ENCODE data around the gene LYAR.

The LYAR gene

GRCh38 chr4:4325321-4325720 lies 35.4 kb upstream of the LYAR start:
- no peak for DNase-seq (ENCODE audit: low read depth)

GRCh38 chr4:4323705-4324534 lies 34.0 kb upstream of the LYAR start:
- TF ChIP-seq CTCF (conservative IDR thresholded peaks at IDR 0.05; ENCODE audit: control insufficient read depth, insufficient read depth, low read depth, low read length), result no peak
- DNase-seq (ENCODE audit: low read depth), result no peak
- H3K4me3 ChIP-seq (ENCODE audit: control insufficient read depth, low read depth, low read length), result no peak overlapping the region

More at GRCh38 chr4:4325321-4325720, 35.4 kb upstream of the LYAR start:
- TF ChIP-seq CTCF (conservative IDR thresholded peaks at IDR 0.05; ENCODE audit: control insufficient read depth, insufficient read depth, low read depth, low read length), result no peak
- H3K4me3 ChIP-seq (ENCODE audit: control insufficient read depth, low read depth, low read length), result no peak overlapping the region

- H3K4me3 ChIP-seq (ENCODE audit: control insufficient read depth, low read depth, low read length), result no peak overlapping the region
- no peak for TF ChIP-seq CTCF (conservative IDR thresholded peaks at IDR 0.05; ENCODE audit: control insufficient read depth, insufficient read depth, low read depth, low read length)
- DNase-seq (ENCODE audit: low read depth), result no peak
Measured at GRCh38 chr4:4321951-4322688, 32.2 kb upstream of the LYAR start.

- DNase-seq (ENCODE audit: low read depth), result peak; percentile 19
- H3K4me3 ChIP-seq (ENCODE audit: control insufficient read depth, low read depth, low read length), result no peak overlapping the region
- TF ChIP-seq CTCF (conservative IDR thresholded peaks at IDR 0.05; ENCODE audit: control insufficient read depth, insufficient read depth, low read depth, low read length), result no peak
Measured at GRCh38 chr4:4320951-4321714, 31.2 kb upstream of the LYAR start.

GRCh38 chr4:4320528-4320927 lies 30.6 kb upstream of the LYAR start:
- TF ChIP-seq CTCF (conservative IDR thresholded peaks at IDR 0.05; ENCODE audit: control insufficient read depth, insufficient read depth, low read depth, low read length), result no peak
- no peak overlapping the region for H3K4me3 ChIP-seq (ENCODE audit: control insufficient read depth, low read depth, low read length)
- no peak for DNase-seq (ENCODE audit: low read depth)

- TF ChIP-seq CTCF (conservative IDR thresholded peaks at IDR 0.05; ENCODE audit: control insufficient read depth, insufficient read depth, low read depth, low read length), result no peak
- no peak for DNase-seq (ENCODE audit: low read depth)
- no peak overlapping the region for H3K4me3 ChIP-seq (ENCODE audit: control insufficient read depth, low read depth, low read length)
Measured at GRCh38 chr4:4317496-4318232, 27.7 kb upstream of the LYAR start.

Measured in fibroblast of mammary gland (primary cell).